ENCODE measurements around the gene SLC1A7.

GRCh38 chr1:53153752-53154151 is 11.3 kb upstream of the SLC1A7 start:
- TF ChIP-seq, protein P1, sequence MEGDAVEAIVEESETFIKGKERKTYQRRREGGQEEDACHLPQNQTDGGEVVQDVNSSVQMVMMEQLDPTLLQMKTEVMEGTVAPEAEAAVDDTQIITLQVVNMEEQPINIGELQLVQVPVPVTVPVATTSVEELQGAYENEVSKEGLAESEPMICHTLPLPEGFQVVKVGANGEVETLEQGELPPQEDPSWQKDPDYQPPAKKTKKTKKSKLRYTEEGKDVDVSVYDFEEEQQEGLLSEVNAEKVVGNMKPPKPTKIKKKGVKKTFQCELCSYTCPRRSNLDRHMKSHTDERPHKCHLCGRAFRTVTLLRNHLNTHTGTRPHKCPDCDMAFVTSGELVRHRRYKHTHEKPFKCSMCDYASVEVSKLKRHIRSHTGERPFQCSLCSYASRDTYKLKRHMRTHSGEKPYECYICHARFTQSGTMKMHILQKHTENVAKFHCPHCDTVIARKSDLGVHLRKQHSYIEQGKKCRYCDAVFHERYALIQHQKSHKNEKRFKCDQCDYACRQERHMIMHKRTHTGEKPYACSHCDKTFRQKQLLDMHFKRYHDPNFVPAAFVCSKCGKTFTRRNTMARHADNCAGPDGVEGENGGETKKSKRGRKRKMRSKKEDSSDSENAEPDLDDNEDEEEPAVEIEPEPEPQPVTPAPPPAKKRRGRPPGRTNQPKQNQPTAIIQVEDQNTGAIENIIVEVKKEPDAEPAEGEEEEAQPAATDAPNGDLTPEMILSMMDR (IDR thresholded peaks at IDR 0.05), result no peak
- no peak for TF ChIP-seq POLR2AphosphoS5 (IDR thresholded peaks at IDR 0.05)
- TF ChIP-seq EP300 (IDR thresholded peaks at IDR 0.05), result no peak
- no peak for TF ChIP-seq POLR2A (IDR thresholded peaks at IDR 0.05)

All from stomach (tissue), 4 donors.